Activated naive CD4-positive, alpha-beta T cell treated with anti-CD3 and anti-CD28 coated beads, Interleukin-2, amount 50 U/mL, for 24 hours (primary cell): ENCODE data around the gene HACD2.
"Not testable (repeated sequence)": the region's sequence is repeated elsewhere in the genome, so short reads cannot be mapped to it uniquely, and the experiment has no call there.

Experiments used
- H3K27ac Mint-ChIP-seq: one replicate; pipeline ENCODE4 v1.8.0; 2021; ENCODE audit warnings: mild to moderate bottlenecking, mixed read lengths
- H3K27me3 Mint-ChIP-seq: one replicate; pipeline ENCODE4 v1.8.0; 2021; ENCODE audit warnings: mixed read lengths
- H3K36me3 Mint-ChIP-seq: one replicate; pipeline ENCODE4 v1.8.0; 2021; ENCODE audit warnings: mixed read lengths
- H3K4me1 Mint-ChIP-seq: one replicate; pipeline ENCODE4 v1.8.0; 2021; ENCODE audit warnings: mixed read lengths
- H3K4me3 Mint-ChIP-seq: one replicate; pipeline ENCODE4 v1.8.0; 2021; ENCODE audit warnings: mild to moderate bottlenecking, mixed read lengths
- H3K9me3 Mint-ChIP-seq: one replicate; pipeline ENCODE4 v1.8.0; 2021; ENCODE audit warnings: mixed read lengths

The HACD2 gene

GRCh38 chr3:123618768-123619484 lies 34.1 kb upstream of the HACD2 start:
- H3K36me3 Mint-ChIP-seq: no peaks in the 10 kb centered on the region
- H3K4me3 Mint-ChIP-seq: no peak overlapping the region

DNA sequence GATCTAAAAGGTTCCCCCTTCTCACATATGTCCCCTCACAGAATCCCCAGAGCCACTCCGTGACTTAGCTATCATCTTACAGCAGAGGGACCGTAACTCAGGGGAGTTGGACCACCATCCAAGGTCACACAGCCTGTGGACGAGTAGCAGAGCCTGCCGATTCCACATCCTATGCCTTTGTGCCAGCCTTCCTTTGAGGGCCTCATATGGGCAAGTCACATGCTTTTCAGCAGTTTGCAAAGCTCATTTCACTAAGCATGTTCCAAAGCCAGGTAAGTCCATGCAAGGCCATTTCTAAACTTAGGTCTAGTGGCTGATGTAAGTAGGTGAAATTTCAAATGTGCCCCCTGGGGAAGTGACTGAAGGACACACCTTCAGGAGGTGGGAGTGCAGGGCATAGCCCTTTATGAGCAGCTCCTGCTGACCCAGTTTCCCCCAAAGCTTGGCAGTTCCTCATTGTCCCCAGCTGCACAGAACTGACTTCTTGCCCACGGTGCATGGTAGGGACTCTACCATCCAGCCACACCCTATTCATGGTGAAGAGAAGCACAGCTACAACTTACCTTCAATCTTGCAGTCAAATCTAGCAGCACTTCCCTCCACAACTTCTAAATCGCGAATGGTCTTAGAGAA lies 33.3 kb upstream of the HACD2 start:
- Mint-ChIP-seq H3K36me3 (no peaks in the 10 kb centered on the region), H3K4me3 (no peak overlapping the region), H3K27me3 (no peaks in the 10 kb centered on the region), H3K9me3 (no peaks in the 10 kb centered on the region), H3K4me1 (no peaks in the 10 kb centered on the region), H3K27ac (no peak overlapping the region)

More at GRCh38 chr3:123618768-123619484, 34.1 kb upstream of the HACD2 start:
- Mint-ChIP-seq H3K4me1 (no peaks in the 10 kb centered on the region), H3K9me3 (no peaks in the 10 kb centered on the region), H3K27me3 (no peaks in the 10 kb centered on the region), H3K27ac (no peak overlapping the region)

DNA sequence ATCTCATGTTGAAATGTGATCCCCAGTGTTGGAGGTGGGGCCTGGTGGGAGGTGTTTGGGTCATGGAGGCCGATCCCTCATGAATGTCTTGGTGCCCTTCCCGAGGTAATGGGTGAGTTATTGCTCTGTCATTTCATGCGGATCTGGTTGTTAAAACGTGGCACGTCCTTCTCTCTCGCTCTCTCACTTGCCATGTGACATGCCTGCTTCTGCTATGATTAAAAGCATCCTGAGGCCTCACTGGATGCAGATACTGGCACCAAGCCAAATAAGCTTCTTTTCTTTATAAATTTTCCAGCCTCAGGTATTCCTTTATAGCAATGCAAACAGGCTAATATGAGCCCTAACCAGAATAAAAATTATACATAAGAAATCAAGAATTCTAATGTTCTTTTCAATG lies 31.7 kb upstream of the HACD2 start:
- Mint-ChIP-seq H3K4me3 (no peak overlapping the region), H3K4me1 (no peaks in the 10 kb centered on the region), H3K9me3 (no peaks in the 10 kb centered on the region), H3K36me3 (peaks cover 2% of the 10 kb centered on the region), H3K27ac (no peak overlapping the region), H3K27me3 (no peaks in the 10 kb centered on the region)

GRCh38 chr3:123613543-123613942 lies 28.7 kb upstream of the HACD2 start:
- Mint-ChIP-seq H3K4me3 (no peak overlapping the region), H3K27ac (no peak overlapping the region), H3K9me3 (no peaks in the 10 kb centered on the region), H3K36me3 (peaks cover 5% of the 10 kb centered on the region), H3K4me1 (no peaks in the 10 kb centered on the region), H3K27me3 (no peaks in the 10 kb centered on the region)

- not testable (repeated sequence) for H3K4me1 Mint-ChIP-seq, H3K9me3 Mint-ChIP-seq, H3K4me3 Mint-ChIP-seq, H3K27me3 Mint-ChIP-seq, H3K27ac Mint-ChIP-seq, H3K36me3 Mint-ChIP-seq
Measured at GRCh38 chr3:123611674-123612073, 26.8 kb upstream of the HACD2 start.

GRCh38 chr3:123611082-123611481 lies 26.2 kb upstream of the HACD2 start:
- no peaks in the 10 kb centered on the region for H3K9me3 Mint-ChIP-seq
- H3K4me3 Mint-ChIP-seq: no peak overlapping the region
- H3K27ac Mint-ChIP-seq: no peak overlapping the region
- H3K36me3 Mint-ChIP-seq: peaks cover 5% of the 10 kb centered on the region
- H3K4me1 Mint-ChIP-seq: no peaks in the 10 kb centered on the region
- H3K27me3 Mint-ChIP-seq: no peaks in the 10 kb centered on the region

- Mint-ChIP-seq H3K36me3 (peaks cover 5% of the 10 kb centered on the region), H3K4me3 (no peak overlapping the region), H3K9me3 (no peaks in the 10 kb centered on the region), H3K27me3 (no peaks in the 10 kb centered on the region), H3K27ac (no peak overlapping the region), H3K4me1 (no peaks in the 10 kb centered on the region)
Measured at GRCh38 chr3:123610331-123610730, 25.5 kb upstream of the HACD2 start.

DNA sequence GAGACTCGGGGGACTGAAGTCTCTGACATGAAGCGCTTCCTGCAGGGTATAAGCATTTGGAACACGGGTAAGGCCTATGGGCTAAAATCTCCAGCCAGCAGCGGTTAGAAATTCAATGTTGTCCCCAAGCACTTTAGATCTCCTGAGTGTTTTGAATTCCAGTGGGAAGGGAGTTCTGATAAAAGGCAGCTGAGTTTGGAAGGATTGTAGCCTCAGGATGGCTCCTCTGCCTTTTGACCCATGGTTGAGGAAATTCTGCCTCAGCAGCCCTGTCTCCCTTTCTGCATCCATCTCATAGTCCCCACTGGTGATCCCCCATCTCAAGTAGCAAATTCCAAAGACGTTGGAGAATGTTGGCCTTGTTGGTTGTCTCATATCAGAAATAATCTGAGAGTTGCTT lies 24.2 kb upstream of the HACD2 start:
- no peaks in the 10 kb centered on the region for H3K9me3 Mint-ChIP-seq
- no peaks in the 10 kb centered on the region for H3K4me1 Mint-ChIP-seq
- no peak overlapping the region for H3K27ac Mint-ChIP-seq

DNA sequence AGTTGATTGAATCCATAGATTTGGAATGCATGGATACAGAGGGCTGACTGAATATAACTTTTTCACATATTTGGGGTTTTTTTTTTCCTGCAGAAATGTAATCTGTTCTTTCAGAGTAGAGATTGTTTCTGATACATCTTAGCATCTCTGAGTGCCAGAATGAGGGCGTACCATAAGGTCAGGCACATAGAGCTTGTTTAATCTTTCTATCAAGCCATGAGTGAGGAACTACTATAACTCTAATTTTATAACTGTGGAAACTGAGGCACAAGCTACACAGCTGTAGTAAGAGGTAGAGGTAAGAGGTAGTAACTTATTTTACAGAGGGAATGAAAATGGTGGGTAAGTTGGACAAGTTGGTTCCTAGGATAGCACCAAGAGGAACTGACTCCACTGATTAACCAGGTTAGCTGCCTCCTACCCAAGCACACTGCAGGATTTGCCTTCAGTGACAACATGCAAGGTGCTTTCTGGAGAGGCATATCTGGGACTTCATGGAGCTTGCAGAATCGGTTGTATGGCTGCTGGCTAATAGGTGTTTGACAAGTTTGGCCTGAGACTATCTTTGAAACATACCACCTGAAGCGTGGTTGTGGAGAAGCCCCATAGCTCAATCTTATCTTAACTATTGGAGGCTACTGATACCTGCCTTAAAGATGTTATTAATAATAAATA lies 23.5 kb upstream of the HACD2 start:
- Mint-ChIP-seq H3K4me1 (no peaks in the 10 kb centered on the region), H3K36me3 (peaks cover 5% of the 10 kb centered on the region), H3K4me3 (no peak overlapping the region), H3K27me3 (no peaks in the 10 kb centered on the region), H3K27ac (no peak overlapping the region), H3K9me3 (no peaks in the 10 kb centered on the region)

More for the DNA sequence above, 24.2 kb upstream of the HACD2 start:
- Mint-ChIP-seq H3K4me3 (no peak overlapping the region), H3K27me3 (no peaks in the 10 kb centered on the region), H3K36me3 (peaks cover 5% of the 10 kb centered on the region)

GRCh38 chr3:123606527-123606926 lies 21.7 kb upstream of the HACD2 start:
- Mint-ChIP-seq H3K27ac (no peak overlapping the region), H3K4me3 (no peak overlapping the region), H3K4me1 (no peaks in the 10 kb centered on the region)

GRCh38 chr3:123605789-123606234 lies 21.0 kb upstream of the HACD2 start:
- no peaks in the 10 kb centered on the region for H3K27me3 Mint-ChIP-seq
- no peak overlapping the region for H3K27ac Mint-ChIP-seq
- H3K9me3 Mint-ChIP-seq: no peaks in the 10 kb centered on the region
- peaks cover 3% of the 10 kb centered on the region for H3K36me3 Mint-ChIP-seq
- H3K4me3 Mint-ChIP-seq: no peak overlapping the region
- no peaks in the 10 kb centered on the region for H3K4me1 Mint-ChIP-seq

More at GRCh38 chr3:123606527-123606926, 21.7 kb upstream of the HACD2 start:
- Mint-ChIP-seq H3K27me3 (no peaks in the 10 kb centered on the region), H3K9me3 (no peaks in the 10 kb centered on the region), H3K36me3 (peaks cover 3% of the 10 kb centered on the region)

DNA sequence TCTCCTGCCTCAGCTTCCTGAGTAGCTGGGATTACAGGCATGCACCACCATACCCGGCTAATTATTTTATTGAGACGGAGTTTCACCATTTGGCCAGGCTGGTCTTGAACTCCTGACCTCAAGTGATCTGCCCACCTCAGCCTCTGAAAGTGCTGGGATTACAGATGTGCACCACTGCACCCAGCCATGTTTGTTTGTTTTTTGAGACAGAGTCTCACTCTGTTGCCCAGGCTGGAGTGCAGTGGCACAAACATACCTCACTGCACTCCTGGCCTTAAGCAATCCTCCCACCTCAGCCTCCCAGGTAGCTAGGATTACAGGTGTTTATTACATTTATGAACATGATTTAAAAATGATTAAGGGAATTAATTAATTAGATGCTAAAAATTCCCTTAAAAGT lies 18.3 kb upstream of the HACD2 start:
- H3K27ac Mint-ChIP-seq, H3K4me3 Mint-ChIP-seq, H3K27me3 Mint-ChIP-seq, H3K4me1 Mint-ChIP-seq, H3K9me3 Mint-ChIP-seq: not testable (repeated sequence)
- H3K36me3 Mint-ChIP-seq: peaks cover 13% of the 10 kb centered on the region

GRCh38 chr3:123602325-123602724 lies 17.5 kb upstream of the HACD2 start:
- H3K4me1 Mint-ChIP-seq: no peaks in the 10 kb centered on the region
- H3K4me3 Mint-ChIP-seq: no peak overlapping the region
- H3K27me3 Mint-ChIP-seq: no peaks in the 10 kb centered on the region
- H3K9me3 Mint-ChIP-seq: no peaks in the 10 kb centered on the region
- peaks cover 13% of the 10 kb centered on the region for H3K36me3 Mint-ChIP-seq
- no peak overlapping the region for H3K27ac Mint-ChIP-seq

- not testable (repeated sequence) for H3K27me3 Mint-ChIP-seq, H3K9me3 Mint-ChIP-seq, H3K4me1 Mint-ChIP-seq, H3K27ac Mint-ChIP-seq, H3K4me3 Mint-ChIP-seq
- peaks cover 13% of the 10 kb centered on the region for H3K36me3 Mint-ChIP-seq
Measured at GRCh38 chr3:123600863-123601262, 16.0 kb upstream of the HACD2 start.

DNA sequence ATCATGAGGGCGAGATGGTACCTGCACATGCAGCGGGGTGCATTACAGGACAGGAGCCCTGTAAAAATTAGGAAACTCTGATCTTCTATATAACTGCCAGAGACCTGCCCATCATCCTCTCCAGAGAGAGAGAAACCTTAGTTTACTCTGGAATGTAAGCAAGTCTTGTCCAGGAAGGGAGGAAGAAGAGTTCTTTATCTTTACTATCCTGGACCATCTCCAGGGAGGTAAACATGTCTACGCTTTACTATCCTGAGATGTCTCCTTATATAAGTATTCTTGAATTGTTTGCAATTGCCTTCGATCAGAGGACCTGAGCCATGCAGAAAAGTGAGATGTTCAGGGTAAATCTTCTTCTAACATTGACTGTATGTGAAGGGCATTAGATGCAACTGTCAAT lies 12.7 kb upstream of the HACD2 start:
- H3K4me1 Mint-ChIP-seq: no peaks in the 10 kb centered on the region
- no peaks in the 10 kb centered on the region for H3K9me3 Mint-ChIP-seq
- peaks cover 16% of the 10 kb centered on the region for H3K36me3 Mint-ChIP-seq
- no peak overlapping the region for H3K27ac Mint-ChIP-seq
- no peak overlapping the region for H3K4me3 Mint-ChIP-seq
- no peaks in the 10 kb centered on the region for H3K27me3 Mint-ChIP-seq
